ENCODE measurements around the gene MORC2. TPM values are rescaled to one million over a fixed set of nuclear protein-coding genes. Genes with fewer than 3 reads are reported as not detected.

The MORC2 gene
- total RNA-seq, 1 donor from 2014 or later, result 29.5 TPM

- intact Hi-C loops (cut with DNase I), result loop anchor here (5.0 kb wide), 1 partner anchor 122 kb away; no protein-coding TSS in a partner anchor
- ATAC-seq (no peak), DNase-seq (ENCODE audit: low spot score) (no peak)
Observed at GRCh38 chr22:30964858-30965257, 3.7 kb downstream of the MORC2 start.

GRCh38 chr22:30955153-30955552 is 13.4 kb downstream of the MORC2 start:
- DNase-seq (ENCODE audit: low spot score), result no peak
- ATAC-seq, result no peak
- intact Hi-C loops (cut with DNase I), result no loop called here

- ATAC-seq, result no peak
- intact Hi-C loops (cut with DNase I), result no loop called here
- no peak for DNase-seq (ENCODE audit: low spot score)
Observed at GRCh38 chr22:30953206-30953605, 15.4 kb downstream of the MORC2 start.

GRCh38 chr22:30949934-30950660 is 18.5 kb downstream of the MORC2 start:
- ATAC-seq (no peak), DNase-seq (ENCODE audit: low spot score) (no peak)
- intact Hi-C loops (cut with DNase I), result loop anchor here (5.0 kb wide), 1 partner anchor 137 kb away; no protein-coding TSS in a partner anchor

- intact Hi-C loops (cut with DNase I), result loop anchor here (5.0 kb wide), 1 partner anchor 138 kb away; no protein-coding TSS in a partner anchor
- DNase-seq (ENCODE audit: low spot score), result no peak
Observed at GRCh38 chr22:30948930-30949342, 19.6 kb downstream of the MORC2 start.

GRCh38 chr22:30947816-30948454 is 20.6 kb downstream of the MORC2 start:
- ATAC-seq (peak; percentile 86), DNase-seq (ENCODE audit: low spot score) (no peak)
- intact Hi-C loops (cut with DNase I), result loop anchor here (5.0 kb wide), 1 partner anchor 139 kb away; no protein-coding TSS in a partner anchor

More at GRCh38 chr22:30948930-30949342, 19.6 kb downstream of the MORC2 start:
- no peak for ATAC-seq

- ATAC-seq (peak; percentile 81), DNase-seq (ENCODE audit: low spot score) (no peak)
- intact Hi-C loops (cut with DNase I), result loop anchor here (5.0 kb wide), 1 partner anchor 140 kb away; no protein-coding TSS in a partner anchor
Observed at GRCh38 chr22:30947173-30947815, 21.3 kb downstream of the MORC2 start.

- no peak for ATAC-seq
- DNase-seq (ENCODE audit: low spot score), result no peak
- intact Hi-C loops (cut with DNase I), result loop anchor here (5.0 kb wide), 1 partner anchor 141 kb away; no protein-coding TSS in a partner anchor
Observed at GRCh38 chr22:30946354-30946753, 22.2 kb downstream of the MORC2 start.

GRCh38 chr22:30945653-30946052 is 22.9 kb downstream of the MORC2 start:
- no peak for ATAC-seq
- intact Hi-C loops (cut with DNase I), result loop anchor here (5.0 kb wide), 1 partner anchor 142 kb away; no protein-coding TSS in a partner anchor
- no peak for DNase-seq (ENCODE audit: low spot score)

GRCh38 chr22:30944986-30945385 is 23.6 kb downstream of the MORC2 start:
- intact Hi-C loops (cut with DNase I), result loop anchor here (5.0 kb wide), 1 partner anchor 142 kb away; no protein-coding TSS in a partner anchor
- ATAC-seq (no peak), DNase-seq (ENCODE audit: low spot score) (no peak)

GRCh38 chr22:30943368-30943767 is 25.2 kb downstream of the MORC2 start:
- DNase-seq (ENCODE audit: low spot score), result no peak
- ATAC-seq, result no peak
- intact Hi-C loops (cut with DNase I), result no loop called here

- ATAC-seq (no peak), DNase-seq (ENCODE audit: low spot score) (no peak)
- intact Hi-C loops (cut with DNase I), result no loop called here
Observed at GRCh38 chr22:30941363-30941740, 27.2 kb downstream of the MORC2 start.

- no peak for ATAC-seq
- intact Hi-C loops (cut with DNase I), result no loop called here
- DNase-seq (ENCODE audit: low spot score), result no peak
Observed at GRCh38 chr22:30940685-30941362, 27.8 kb downstream of the MORC2 start.

- ATAC-seq (no peak), DNase-seq (ENCODE audit: low spot score) (no peak)
- intact Hi-C loops (cut with DNase I), result no loop called here
Observed at GRCh38 chr22:30934053-30934452, 34.5 kb downstream of the MORC2 start.

GRCh38 chr22:30933457-30933856 is 35.1 kb downstream of the MORC2 start:
- intact Hi-C loops (cut with DNase I), result no loop called here
- DNase-seq (ENCODE audit: low spot score) (no peak), ATAC-seq (no peak)

- DNase-seq (ENCODE audit: low spot score) (no peak), ATAC-seq (no peak)
- intact Hi-C loops (cut with DNase I), result no loop called here
Observed at GRCh38 chr22:30932661-30933060, 35.9 kb downstream of the MORC2 start.

- no peak for DNase-seq (ENCODE audit: low spot score)
- intact Hi-C loops (cut with DNase I), result no loop called here
- no peak for ATAC-seq
Observed at GRCh38 chr22:30931541-30932300, 36.9 kb downstream of the MORC2 start.

GRCh38 chr22:30930228-30930627 is 38.3 kb downstream of the MORC2 start:
- ATAC-seq, result no peak
- intact Hi-C loops (cut with DNase I), result no loop called here
- no peak for DNase-seq (ENCODE audit: low spot score)
